OCI-LY7 (cell line): ENCODE results near the gene PARL.

Experiments used
- EZH2phosphoT487 ChIP-seq: fragments of 200-600 bp; sonication (generic); IDR thresholded peaks from 2 replicates; pipeline ENCODE4 v1.6.1; 2018; ENCODE audit warnings: low read depth, borderline replicate concordance, mild to moderate bottlenecking, mixed run types, antibody characterized with exemption, low read length, moderate library complexity, mixed read lengths
- TF ChIP-seq, protein P1 (sequence below): fragments of 200-600 bp; sonication (generic); conservative IDR thresholded peaks from 2 replicates; pipeline ENCODE4 v1.5.1; 2014; ENCODE audit warnings: mild to moderate bottlenecking, antibody characterized with exemption, low read length, moderate library complexity, mixed read lengths

- TF ChIP-seq, protein P1, sequence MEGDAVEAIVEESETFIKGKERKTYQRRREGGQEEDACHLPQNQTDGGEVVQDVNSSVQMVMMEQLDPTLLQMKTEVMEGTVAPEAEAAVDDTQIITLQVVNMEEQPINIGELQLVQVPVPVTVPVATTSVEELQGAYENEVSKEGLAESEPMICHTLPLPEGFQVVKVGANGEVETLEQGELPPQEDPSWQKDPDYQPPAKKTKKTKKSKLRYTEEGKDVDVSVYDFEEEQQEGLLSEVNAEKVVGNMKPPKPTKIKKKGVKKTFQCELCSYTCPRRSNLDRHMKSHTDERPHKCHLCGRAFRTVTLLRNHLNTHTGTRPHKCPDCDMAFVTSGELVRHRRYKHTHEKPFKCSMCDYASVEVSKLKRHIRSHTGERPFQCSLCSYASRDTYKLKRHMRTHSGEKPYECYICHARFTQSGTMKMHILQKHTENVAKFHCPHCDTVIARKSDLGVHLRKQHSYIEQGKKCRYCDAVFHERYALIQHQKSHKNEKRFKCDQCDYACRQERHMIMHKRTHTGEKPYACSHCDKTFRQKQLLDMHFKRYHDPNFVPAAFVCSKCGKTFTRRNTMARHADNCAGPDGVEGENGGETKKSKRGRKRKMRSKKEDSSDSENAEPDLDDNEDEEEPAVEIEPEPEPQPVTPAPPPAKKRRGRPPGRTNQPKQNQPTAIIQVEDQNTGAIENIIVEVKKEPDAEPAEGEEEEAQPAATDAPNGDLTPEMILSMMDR, result no peak
- TF ChIP-seq EZH2phosphoT487, result no peak
These were observed 6.6 kb downstream of the PARL start for GRCh38 chr3:183878071-183878470.
